Adrenal gland (tissue), 5 donors: ENCODE results near the gene GMDS.

Experiments
- CTCF ChIP-seq, 6 experiments: fragments of 450-650 bp in 4 of 6; fragments of 200-600 bp in 2 of 6; sonication (generic) in 1 of 6; IDR thresholded peaks; 1 replicate in 5 of 6; 2 replicates in 1 of 6; pipeline versions ENCODE4 v1.5.1 to v1.8.0; 2016 to 2021; ENCODE audit warnings: antibody characterized with exemption in 6 of 6, mild to moderate bottlenecking in 2 of 6, moderate library complexity in 1 of 6
- POLR2A ChIP-seq, 2 donors: fragments of 450-650 bp; IDR thresholded peaks; one replicate each; pipeline ENCODE4 v1.6.1; 2017; ENCODE audit warnings: antibody characterized with exemption in 2 of 2, mild to moderate bottlenecking in 2 of 2, moderate library complexity in 1 of 2
- donor health status: DM: no; HTN: no; CAD: no.

- TF ChIP-seq POLR2A (IDR thresholded peaks at IDR 0.05) (no peak), CTCF (IDR thresholded peaks at IDR 0.05) (no peak)
These were observed 521.3 kb downstream of the GMDS start for GRCh38 chr6:1724124-1724523.
